ENCODE data around the gene RNF214.

Gene RNF214

GRCh38 chr11:117279711-117280376, 47.4 kb downstream of the RNF214 start:
- in situ Hi-C loops (cut with HindIII; ENCODE audit: low sequenced_read_pairs): no loop called here

- in situ Hi-C loops (cut with HindIII; ENCODE audit: low sequenced_read_pairs): no loop called here
Measured at GRCh38 chr11:117281159-117281558, 48.7 kb downstream of the RNF214 start.

GRCh38 chr11:117281869-117282268, 49.4 kb downstream of the RNF214 start:
- in situ Hi-C loops (cut with HindIII; ENCODE audit: low sequenced_read_pairs): no loop called here

GRCh38 chr11:117282956-117283355, 50.5 kb downstream of the RNF214 start:
- in situ Hi-C loops (cut with HindIII; ENCODE audit: low sequenced_read_pairs): no loop called here

GRCh38 chr11:117284053-117284452, 51.6 kb downstream of the RNF214 start:
- in situ Hi-C loops (cut with HindIII; ENCODE audit: low sequenced_read_pairs): no loop called here

GRCh38 chr11:117286588-117286987, 54.1 kb downstream of the RNF214 start:
- in situ Hi-C loops (cut with HindIII; ENCODE audit: low sequenced_read_pairs): loop anchor here (5.0 kb wide), 1 partner anchor 44 kb away; no protein-coding TSS in a partner anchor

GRCh38 chr11:117287668-117288067, 55.2 kb downstream of the RNF214 start:
- in situ Hi-C loops (cut with HindIII; ENCODE audit: low sequenced_read_pairs): loop anchor here (5.0 kb wide), 1 partner anchor 45 kb away; no protein-coding TSS in a partner anchor

- in situ Hi-C loops (cut with HindIII; ENCODE audit: low sequenced_read_pairs): loop anchor here (5.0 kb wide), 1 partner anchor 47 kb away; no protein-coding TSS in a partner anchor
Measured at GRCh38 chr11:117289795-117290194, 57.3 kb downstream of the RNF214 start.

- in situ Hi-C loops (cut with HindIII; ENCODE audit: low sequenced_read_pairs): no loop called here
Measured at GRCh38 chr11:117290809-117291396, 58.4 kb downstream of the RNF214 start, which contains the start of gene BACE1-AS. Gene BACE1-AS, plus strand, starts transcription at chr11:117291346.

GRCh38 chr11:117292616-117293015, 60.1 kb downstream of the RNF214 start:
- in situ Hi-C loops (cut with HindIII; ENCODE audit: low sequenced_read_pairs): no loop called here

- in situ Hi-C loops (cut with HindIII; ENCODE audit: low sequenced_read_pairs): no loop called here
Measured at GRCh38 chr11:117295438-117296137, 63.1 kb downstream of the RNF214 start.

- in situ Hi-C loops (cut with HindIII; ENCODE audit: low sequenced_read_pairs): no loop called here
Measured at GRCh38 chr11:117296881-117297280, 64.4 kb downstream of the RNF214 start.

GRCh38 chr11:117298195-117298594, 65.7 kb downstream of the RNF214 start:
- in situ Hi-C loops (cut with HindIII; ENCODE audit: low sequenced_read_pairs): no loop called here

- in situ Hi-C loops (cut with HindIII; ENCODE audit: low sequenced_read_pairs): no loop called here
Measured at GRCh38 chr11:117299351-117300282, 67.1 kb downstream of the RNF214 start.

- in situ Hi-C loops (cut with HindIII; ENCODE audit: low sequenced_read_pairs): no loop called here
Measured at GRCh38 chr11:117300283-117300663, 67.8 kb downstream of the RNF214 start.

- in situ Hi-C loops (cut with HindIII; ENCODE audit: low sequenced_read_pairs): no loop called here
Measured at GRCh38 chr11:117300773-117301172, 68.3 kb downstream of the RNF214 start.

GRCh38 chr11:117302228-117302627, 69.8 kb downstream of the RNF214 start:
- in situ Hi-C loops (cut with HindIII; ENCODE audit: low sequenced_read_pairs): no loop called here

- in situ Hi-C loops (cut with HindIII; ENCODE audit: low sequenced_read_pairs): no loop called here
Measured at GRCh38 chr11:117303101-117303500, 70.6 kb downstream of the RNF214 start.

GRCh38 chr11:117303646-117304315, 71.3 kb downstream of the RNF214 start:
- in situ Hi-C loops (cut with HindIII; ENCODE audit: low sequenced_read_pairs): no loop called here

- in situ Hi-C loops (cut with HindIII; ENCODE audit: low sequenced_read_pairs): no loop called here
Measured at GRCh38 chr11:117305145-117305544, 72.7 kb downstream of the RNF214 start.

Data from endothelial cell of hepatic sinusoid (primary cell).